ENCODE measurements around the gene MCM3. TPM values are rescaled to one million over a fixed set of nuclear protein-coding genes. Genes with fewer than 3 reads are reported as not detected.

MCM3 gene
- total RNA-seq, 1 donor from 2014 or later, result 21.6 TPM

- FAIRE-seq, result no peak
Observed at GRCh38 chr6:52276130-52276529, 8.4 kb downstream of the MCM3 start.

GRCh38 chr6:52271852-52272460, 12.6 kb downstream of the MCM3 start:
- no peak overlapping the region for H2AFZ ChIP-seq (ENCODE audit: low read depth, low read length)
- Mint-ChIP-seq H3K27me3 (ENCODE audit: low read depth, unreplicated experiment) (no peaks in the 10 kb centered on the region), H3K27ac (ENCODE audit: unreplicated experiment) (no peak overlapping the region), H3K9me3 (ENCODE audit: unreplicated experiment) (no peaks in the 10 kb centered on the region), H3K4me3 (ENCODE audit: unreplicated experiment) (no peak overlapping the region), H3K4me1 (ENCODE audit: low read depth, unreplicated experiment) (no peaks in the 10 kb centered on the region), H3K36me3 (ENCODE audit: low read depth, unreplicated experiment) (peaks cover 16% of the 10 kb centered on the region)
- no peak overlapping the region for H3K4me3 ChIP-seq (ENCODE audit: insufficient read depth, low read depth, low read length)
- no peaks in the 10 kb centered on the region for H3K9me3 ChIP-seq (ENCODE audit: insufficient read depth, low read depth, low read length)
- no peak overlapping the region for H3K4me2 ChIP-seq (ENCODE audit: low read length)
- no peaks in the 10 kb centered on the region for H3K27me3 ChIP-seq (ENCODE audit: insufficient read depth, low read length)
- H3K4me1 ChIP-seq (ENCODE audit: insufficient read depth, low read length), result no peaks in the 10 kb centered on the region
- no peak overlapping the region for H3K27ac ChIP-seq (ENCODE audit: low read depth, low read length)
- TF ChIP-seq EZH2 (IDR thresholded peaks at IDR 0.05; ENCODE audit: insufficient read depth, low read length) (no peak), CTCF (IDR thresholded peaks at IDR 0.05; ENCODE audit: insufficient read depth, low read depth, low read length) (no peak)
- FAIRE-seq (no peak), DNase-seq (ENCODE audit: low read depth) (no peak)
- no peaks in the 10 kb centered on the region for H3K79me2 ChIP-seq (ENCODE audit: insufficient read depth, low read length)
- H3K9ac ChIP-seq (ENCODE audit: low read length), result no peak overlapping the region
- no peaks in the 10 kb centered on the region for H4K20me1 ChIP-seq (ENCODE audit: insufficient read depth, low read length)
- H3K36me3 ChIP-seq (ENCODE audit: insufficient read depth, low read length), result peaks cover 41% of the 10 kb centered on the region

More at GRCh38 chr6:52276130-52276529, 8.4 kb downstream of the MCM3 start:
- no peak for TF ChIP-seq EZH2 (IDR thresholded peaks at IDR 0.05; ENCODE audit: insufficient read depth, low read length)
- TF ChIP-seq CTCF (IDR thresholded peaks at IDR 0.05; ENCODE audit: insufficient read depth, low read depth, low read length), result no peak
- H3K27ac ChIP-seq (ENCODE audit: low read depth, low read length), result no peak overlapping the region
- H3K27me3 Mint-ChIP-seq (ENCODE audit: low read depth, unreplicated experiment), result no peaks in the 10 kb centered on the region
- no peaks in the 10 kb centered on the region for H3K79me2 ChIP-seq (ENCODE audit: insufficient read depth, low read length)
- peaks cover 11% of the 10 kb centered on the region for H3K36me3 Mint-ChIP-seq (ENCODE audit: low read depth, unreplicated experiment)
- DNase-seq (ENCODE audit: low read depth), result no peak
- H2AFZ ChIP-seq (ENCODE audit: low read depth, low read length), result no peak overlapping the region
- no peaks in the 10 kb centered on the region for H3K9me3 Mint-ChIP-seq (ENCODE audit: unreplicated experiment)
- no peaks in the 10 kb centered on the region for H3K4me1 ChIP-seq (ENCODE audit: insufficient read depth, low read length)
- H3K4me3 Mint-ChIP-seq (ENCODE audit: unreplicated experiment), result no peak overlapping the region
- no peak overlapping the region for H3K4me3 ChIP-seq (ENCODE audit: insufficient read depth, low read depth, low read length)
- no peaks in the 10 kb centered on the region for H3K4me1 Mint-ChIP-seq (ENCODE audit: low read depth, unreplicated experiment)
- no peak overlapping the region for H3K4me2 ChIP-seq (ENCODE audit: low read length)
- no peaks in the 10 kb centered on the region for H3K9me3 ChIP-seq (ENCODE audit: insufficient read depth, low read depth, low read length)
- H3K27me3 ChIP-seq (ENCODE audit: insufficient read depth, low read length), result no peaks in the 10 kb centered on the region
- peaks cover 38% of the 10 kb centered on the region for H3K36me3 ChIP-seq (ENCODE audit: insufficient read depth, low read length)
- no peak overlapping the region for H3K9ac ChIP-seq (ENCODE audit: low read length)
- H3K27ac Mint-ChIP-seq (ENCODE audit: unreplicated experiment), result no peak overlapping the region
- H4K20me1 ChIP-seq (ENCODE audit: insufficient read depth, low read length), result peaks cover 4% of the 10 kb centered on the region
